GM12878 (cell line): Measurements from ENCODE around the gene SHANK1. TPM values are rescaled to one million over a fixed set of nuclear protein-coding genes. Genes with fewer than 3 reads are reported as not detected.

Experiments
- ATAC-seq: fragments of 200-7000 bp; cut with Tn5 transposase; 3 replicates; pipeline ENCODE4 v1.9.1; 2020; ENCODE audit warnings: mild to moderate bottlenecking, moderate library complexity
- BruUV-seq: library from RNA; stranded (reverse); fragments of 400-500 nt; replicated peaks from 2 replicates; lab custom pipeline; 2021; lab: Mats Ljungman, UMichigan
- CTCF ChIA-PET: fragments of 300-600 bp; sonication (Branson Sonifier 250); formaldehyde crosslinking; extraction: SDS; loops from one replicate; lab custom pipeline; 2021; ENCODE audit warnings: inconsistent platforms; lab: Yijun Ruan, JAX
- POLR2A ChIA-PET: fragments of 350-600 bp; formaldehyde crosslinking; extraction: SDS; loops from one replicate; lab custom pipeline; 2021; ENCODE audit warnings: inconsistent platforms; lab: Charles Lee
- RAD21 ChIA-PET: fragments of 300-600 bp; sonication (Branson Sonifier 250); formaldehyde crosslinking; loops from one replicate; lab custom pipeline; 2023; ENCODE audit warnings: antibody characterized with exemption; ENCODE audit not compliant: unreplicated experiment; lab: Charles Lee
- SMC1A ChIA-PET: fragments of 300-600 bp; sonication (Branson Sonifier 250); formaldehyde crosslinking; loops from one replicate; lab custom pipeline; 2023; ENCODE audit not compliant: unreplicated experiment, uncharacterized antibody; lab: Charles Lee
- DNase-seq: peaks from one replicate; pipeline ENCODE4 v3.0.0-alpha.2; 2011; ENCODE audit warnings: low read depth, low spot score
- FAIRE-seq: peaks from 3 replicates; lab custom pipeline; 2011; peaks lifted over from hg19 to GRCh38; lab: Jason Lieb, UNC
- H2AFZ ChIP-seq: 2 replicates; pipeline ENCODE4 v1.6.0; 2011; ENCODE audit warnings: low read depth, low read length, control low read depth; ENCODE audit not compliant: control insufficient read depth
- H3K27ac ChIP-seq: 2 replicates; pipeline ENCODE4 v1.5.1; 2011; ENCODE audit warnings: control low read depth; ENCODE audit not compliant: control insufficient read depth, insufficient read depth
- H3K27me3 ChIP-seq, 2 experiments: replicated peaks in 1 of 2; 2 replicates each; pipeline versions ENCODE4 v1.6.0 to v1.6.1; 2011; ENCODE audit warnings: low read length in 1 of 2; ENCODE audit not compliant: control insufficient read depth in 2 of 2, insufficient read depth in 2 of 2
- H3K36me3 ChIP-seq, 2 experiments: 2 replicates each; pipeline ENCODE4 v1.5.1; 2011; ENCODE audit warnings: low read length in 1 of 2; ENCODE audit not compliant: control insufficient read depth in 2 of 2, insufficient read depth in 2 of 2
- H3K4me1 ChIP-seq: 2 replicates; pipeline ENCODE4 v1.6.1; 2011; ENCODE audit warnings: mild to moderate bottlenecking, low read length, moderate library complexity, mixed read lengths; ENCODE audit not compliant: control insufficient read depth, insufficient read depth
- H3K4me2 ChIP-seq: 2 replicates; pipeline ENCODE4 v1.6.0; 2011; ENCODE audit warnings: control low read depth; ENCODE audit not compliant: control insufficient read depth, insufficient read depth
- H3K4me3 ChIP-seq: fragments of 200-600 bp; sonication (generic); 2 replicates; pipeline ENCODE4 v1.5.1; 2016
- H3K79me2 ChIP-seq: 2 replicates; pipeline ENCODE4 v1.6.0; 2011; ENCODE audit warnings: low read length; ENCODE audit not compliant: control insufficient read depth, insufficient read depth
- H3K9ac ChIP-seq: 2 replicates; pipeline ENCODE4 v1.8.0; 2011; ENCODE audit warnings: low read length, control low read depth, mixed read lengths; ENCODE audit not compliant: control insufficient read depth, insufficient read depth
- H3K9me3 ChIP-seq: replicated peaks from 3 replicates; pipeline ENCODE4 v1.5.1; 2011; ENCODE audit warnings: mild to moderate bottlenecking, low read length; ENCODE audit not compliant: control insufficient read depth, insufficient read depth
- H4K20me1 ChIP-seq: 2 replicates; pipeline ENCODE4 v1.6.0; 2011; ENCODE audit not compliant: control insufficient read depth, insufficient read depth
- CHD1 ChIP-seq: IDR thresholded peaks from 2 replicates; pipeline ENCODE4 v1.6.1; 2012; ENCODE audit warnings: low read depth, low read length, improper control_type of control experiment
- CREM ChIP-seq: IDR thresholded peaks from 2 replicates; pipeline ENCODE4 v1.6.1; 2014; ENCODE audit warnings: antibody characterized with exemption, low read depth
- E2F8 ChIP-seq: fragments of 450-650 bp; IDR thresholded peaks from 2 replicates; pipeline ENCODE4 v1.6.1; 2018; ENCODE audit warnings: mild to moderate bottlenecking, low read depth, moderate library complexity; ENCODE audit not compliant: partially characterized antibody
- EP300 ChIP-seq, 2 experiments: fragments of 150-350 bp in 1 of 2; IDR thresholded peaks; 2 replicates each; pipeline ENCODE4 v1.6.1; 2011 to 2012; ENCODE audit warnings: low read depth in 2 of 2, low read length in 2 of 2, borderline replicate concordance in 1 of 2, improper control_type of control experiment in 1 of 2, inconsistent platforms in 1 of 2; ENCODE audit not compliant: control insufficient read depth in 1 of 2
- FOXM1 ChIP-seq: IDR thresholded peaks from 2 replicates; pipeline ENCODE4 v1.6.1; 2012; ENCODE audit warnings: low read depth, mild to moderate bottlenecking, inconsistent platforms, low read length, moderate library complexity
- HDAC6 ChIP-seq: fragments of 200-600 bp; sonication (generic); IDR thresholded peaks from one replicate; pipeline ENCODE4 v1.8.0; 2017; ENCODE audit warnings: antibody characterized with exemption; ENCODE audit not compliant: unreplicated experiment
- NFYB ChIP-seq: IDR thresholded peaks from 2 replicates; pipeline ENCODE4 v1.6.1; 2011; ENCODE audit warnings: low read depth, mild to moderate bottlenecking, low read length, improper control_type of control experiment, moderate library complexity; ENCODE audit not compliant: insufficient read depth
- NKRF ChIP-seq: fragments of 450-650 bp; conservative IDR thresholded peaks from 2 replicates; pipeline ENCODE4 v1.6.1; 2017; ENCODE audit warnings: mild to moderate bottlenecking, moderate library complexity
- NR2C1 ChIP-seq: fragments of 450-650 bp; IDR thresholded peaks from 2 replicates; pipeline ENCODE4 v1.6.1; 2017; ENCODE audit warnings: antibody characterized with exemption, mild to moderate bottlenecking, moderate library complexity
- PBX3 ChIP-seq: IDR thresholded peaks from 2 replicates; pipeline ENCODE4 v1.6.1; 2011; ENCODE audit warnings: mild to moderate bottlenecking, low read depth, low read length, moderate library complexity; ENCODE audit not compliant: insufficient replicate concordance
- POLR2AphosphoS2 ChIP-seq: IDR thresholded peaks from 2 replicates; pipeline ENCODE4 v1.6.1; 2011; ENCODE audit warnings: low read depth, mild to moderate bottlenecking, low read length, improper control_type of control experiment, moderate library complexity
- RAD21 ChIP-seq: IDR thresholded peaks from 2 replicates; pipeline ENCODE4 v1.6.1; 2011; ENCODE audit warnings: mild to moderate bottlenecking, low read depth, low read length, moderate library complexity; ENCODE audit not compliant: insufficient read depth
- ZBED1 ChIP-seq: IDR thresholded peaks from 2 replicates; pipeline ENCODE4 v1.6.1; 2016; ENCODE audit warnings: borderline replicate concordance
- ZNF207 ChIP-seq: fragments of 450-650 bp; IDR thresholded peaks from 2 replicates; pipeline ENCODE4 v1.6.1; 2014; ENCODE audit warnings: antibody characterized with exemption, mild to moderate bottlenecking, borderline replicate concordance
- ZNF217 ChIP-seq: fragments of 450-650 bp; IDR thresholded peaks from 2 replicates; pipeline ENCODE4 v1.6.1; 2017; ENCODE audit warnings: antibody characterized with exemption, mild to moderate bottlenecking
- ZNF274 ChIP-seq: IDR thresholded peaks from one replicate; pipeline ENCODE4 v1.8.0; 2011; ENCODE audit not compliant: insufficient read length, insufficient read depth
- ZNF622 ChIP-seq: fragments of 450-650 bp; IDR thresholded peaks from 2 replicates; pipeline ENCODE4 v1.6.1; 2017; ENCODE audit warnings: mild to moderate bottlenecking, inconsistent platforms
- WGBS: methylation state at CpG from one replicate; pipeline ENCODE4 v1.1.6; 2016; ENCODE audit warnings: low lambda C conversion rate; ENCODE audit not compliant: insufficient replicate concordance, insufficient coverage; ENCODE audit errors: missing lambda C conversion rate; 5-methylcytosine and 5-hydroxymethylcytosine counted together
- in situ Hi-C: fragments of 300-500 bp; cut with MboI; formaldehyde crosslinking; loops from 9 replicates; pipeline ENCODE4 v1.14.3; 2018; ENCODE audit warnings: mixed read lengths
- intact Hi-C: fragments of 100-400 bp; cut with micrococcal nuclease; formaldehyde crosslinking; loops from one replicate; pipeline ENCODE4 v1.14.2; 2022; ENCODE audit not compliant: unreplicated experiment
- polyA plus RNA-seq, 11 experiments: library from polyadenylated mRNA; depleted of rRNA in 4 of 11; unstranded in 6 of 11; stranded (reverse) in 5 of 11; fragments of >200 nt; fragmentation: Nextera tagmentation in 4 of 11; fragmentation: Illumina TruSeq in 1 of 11; extraction: Ambion mirVana in 4 of 11; extraction: Trizol in 1 of 11; gene quantifications; 1 replicate in 1 of 11; 2 replicates in 10 of 11; pipeline versions ENCODE4 v1.2.1 to v1.2.3, GENCODE V29; 2011 to 2016; ENCODE audit warnings: inconsistent platforms in 2 of 11, missing spikeins in 2 of 11, low read depth in 1 of 11
- total RNA-seq, 4 experiments: library from RNA; depleted of rRNA in 3 of 4; stranded (reverse); fragments of >200 nt in 3 of 4; fragmentation: Illumina TruSeq in 1 of 4; extraction: Trizol in 1 of 4; gene quantifications; 2 replicates each; pipeline versions ENCODE4 v1.2.1 to v1.2.3, GENCODE V29; 2013 to 2021
- TF ChIP-seq, protein P1 (sequence below): fragments of 450-650 bp; IDR thresholded peaks from 2 replicates; pipeline ENCODE4 v1.6.1; 2016; ENCODE audit warnings: mild to moderate bottlenecking

SHANK1 gene
- total and polyA plus RNA-seq, 10 of the 15 experiments (the other 5 are each of a cell fraction or from before 2014, with no cell fraction given), result not detected

DNA sequence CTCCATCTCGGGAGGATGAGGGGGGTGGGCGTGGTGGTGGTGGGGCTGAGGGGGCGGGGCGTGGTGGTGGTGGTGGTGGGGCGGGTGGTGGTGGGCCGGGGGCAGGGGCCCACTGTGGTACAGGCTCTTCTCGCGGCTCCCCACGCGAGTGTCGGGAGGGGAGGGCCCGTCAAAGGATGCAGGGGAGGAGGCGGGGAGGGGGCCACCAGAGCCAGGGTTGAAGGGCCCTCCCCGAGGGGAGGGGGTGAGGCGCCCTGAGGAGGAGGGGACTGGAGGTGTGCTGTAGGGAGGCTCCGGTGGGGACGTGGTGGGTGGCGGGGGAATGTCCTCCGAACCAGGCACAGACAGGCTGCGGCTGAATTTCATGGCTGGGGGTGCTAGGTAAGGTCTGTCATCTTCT, 50.7 kb downstream of the SHANK1 start:
- BruUV-seq, result no TSS peak
- FAIRE-seq (no peak), ATAC-seq (no peak), DNase-seq (no peak)
- RAD21 ChIA-PET, result interaction anchor here (2.3 kb wide), 1 partner anchor 253 kb away, joined by 12 read pairs; no protein-coding TSS in a partner anchor
- Histone ChIP-seq H2AFZ (no peak overlapping the region), H3K9ac (no peak overlapping the region), H3K4me2 (no peak overlapping the region), H3K4me3 (no peak overlapping the region), H3K79me2 (no peaks in the 10 kb centered on the region), H3K36me3 (no peaks in the 10 kb centered on the region), H4K20me1 (no peaks in the 10 kb centered on the region), H3K27ac (no peak overlapping the region), H3K9me3 (no peaks in the 10 kb centered on the region; the same call in 2 of the 3 replicates), H3K27me3 (peaks cover 3 to 6% of the 10 kb centered on the region in 2 experiments), H3K4me1 (no peaks in the 10 kb centered on the region)
- in situ Hi-C loops, result no loop called here
- CTCF ChIA-PET, result interaction anchor here (0.5 to 4.0 kb wide), 3 partner anchors 22 to 253 kb away, joined by 4 to 22 read pairs (median 4); no protein-coding TSS in a partner anchor
- SMC1A ChIA-PET, result no interaction called here
- POLR2A ChIA-PET, result no interaction called here
- no CpG with 5 or more reads among the region's 20 CpGs for WGBS
- intact Hi-C loops, result no loop called here
- TF ChIP-seq CREM (no peak), PBX3 (no peak), FOXM1 (no peak), ZNF207 (no peak), NKRF (no peak), ZBED1 (no peak), NR2C1 (no peak), NFYB (no peak), ZNF217 (no peak), HDAC6 (no peak), ZNF622 (no peak), EP300 (IDR thresholded peaks at IDR 0.05; ENCODE audit: borderline replicate concordance in 1 of 2, control insufficient read depth in 1 of 2, low read depth in 2 of 2, low read length in 2 of 2) (no peak), ZNF274 (no peak), CHD1 (no peak), E2F8 (no peak), RAD21 (no peak), POLR2AphosphoS2 (no peak)
- TF ChIP-seq, protein P1, sequence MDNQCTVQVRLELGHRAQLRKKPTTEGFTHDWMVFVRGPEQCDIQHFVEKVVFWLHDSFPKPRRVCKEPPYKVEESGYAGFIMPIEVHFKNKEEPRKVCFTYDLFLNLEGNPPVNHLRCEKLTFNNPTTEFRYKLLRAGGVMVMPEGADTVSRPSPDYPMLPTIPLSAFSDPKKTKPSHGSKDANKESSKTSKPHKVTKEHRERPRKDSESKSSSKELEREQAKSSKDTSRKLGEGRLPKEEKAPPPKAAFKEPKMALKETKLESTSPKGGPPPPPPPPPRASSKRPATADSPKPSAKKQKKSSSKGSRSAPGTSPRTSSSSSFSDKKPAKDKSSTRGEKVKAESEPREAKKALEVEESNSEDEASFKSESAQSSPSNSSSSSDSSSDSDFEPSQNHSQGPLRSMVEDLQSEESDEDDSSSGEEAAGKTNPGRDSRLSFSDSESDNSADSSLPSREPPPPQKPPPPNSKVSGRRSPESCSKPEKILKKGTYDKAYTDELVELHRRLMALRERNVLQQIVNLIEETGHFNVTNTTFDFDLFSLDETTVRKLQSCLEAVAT, result no peak
